Esophagus muscularis mucosa (tissue), 4 donors: ENCODE data around the gene FOXF1.

ENCODE experiments used
- EP300 ChIP-seq: sonication (generic); formaldehyde crosslinking; IDR thresholded peaks from one replicate; pipeline ENCODE4 v1.6.1; 2017; ENCODE audit warnings: antibody characterized with exemption
- POLR2A ChIP-seq: fragments of 450-650 bp; IDR thresholded peaks from one replicate; pipeline ENCODE4 v1.6.1; 2017; ENCODE audit warnings: antibody characterized with exemption, moderate library complexity, mild to moderate bottlenecking, low read depth
- TF ChIP-seq, protein P1 (sequence below), 3 experiments: fragments of 200-600 bp in 2 of 3; fragments of 450-650 bp in 1 of 3; sonication (generic) in 2 of 3; IDR thresholded peaks; one replicate each; pipeline ENCODE4 v1.5.1; 2017 to 2019; ENCODE audit warnings: antibody characterized with exemption in 3 of 3, mild to moderate bottlenecking in 2 of 3, moderate library complexity in 1 of 3

DNA sequence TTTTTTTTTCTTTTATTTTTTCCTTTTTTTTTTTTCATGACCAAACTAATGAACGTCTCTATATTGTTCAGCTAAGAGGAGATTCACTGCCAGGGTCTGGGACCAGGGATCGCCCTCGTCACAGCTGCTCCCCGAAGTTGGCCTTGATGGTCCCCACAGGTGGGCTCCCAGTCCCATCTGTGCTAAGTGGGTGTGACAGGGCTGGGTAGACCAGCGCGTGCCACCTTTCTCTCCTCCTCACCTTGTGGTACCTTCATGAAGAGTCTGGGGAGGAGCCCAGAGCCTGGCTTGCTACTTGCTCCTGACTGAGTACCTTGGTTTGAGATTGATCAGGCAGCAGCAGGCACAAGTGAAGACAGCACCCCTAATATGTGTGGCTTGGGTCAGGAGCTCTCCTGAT, 6.5 kb upstream of the FOXF1 start:
- TF ChIP-seq, protein P1, sequence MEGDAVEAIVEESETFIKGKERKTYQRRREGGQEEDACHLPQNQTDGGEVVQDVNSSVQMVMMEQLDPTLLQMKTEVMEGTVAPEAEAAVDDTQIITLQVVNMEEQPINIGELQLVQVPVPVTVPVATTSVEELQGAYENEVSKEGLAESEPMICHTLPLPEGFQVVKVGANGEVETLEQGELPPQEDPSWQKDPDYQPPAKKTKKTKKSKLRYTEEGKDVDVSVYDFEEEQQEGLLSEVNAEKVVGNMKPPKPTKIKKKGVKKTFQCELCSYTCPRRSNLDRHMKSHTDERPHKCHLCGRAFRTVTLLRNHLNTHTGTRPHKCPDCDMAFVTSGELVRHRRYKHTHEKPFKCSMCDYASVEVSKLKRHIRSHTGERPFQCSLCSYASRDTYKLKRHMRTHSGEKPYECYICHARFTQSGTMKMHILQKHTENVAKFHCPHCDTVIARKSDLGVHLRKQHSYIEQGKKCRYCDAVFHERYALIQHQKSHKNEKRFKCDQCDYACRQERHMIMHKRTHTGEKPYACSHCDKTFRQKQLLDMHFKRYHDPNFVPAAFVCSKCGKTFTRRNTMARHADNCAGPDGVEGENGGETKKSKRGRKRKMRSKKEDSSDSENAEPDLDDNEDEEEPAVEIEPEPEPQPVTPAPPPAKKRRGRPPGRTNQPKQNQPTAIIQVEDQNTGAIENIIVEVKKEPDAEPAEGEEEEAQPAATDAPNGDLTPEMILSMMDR (IDR thresholded peaks at IDR 0.05) = no peak
- no peak for TF ChIP-seq POLR2A
- TF ChIP-seq EP300 = no peak
